HG03139 (cell line): ENCODE data around the gene UTS2R.

ENCODE experiments used
- ATAC-seq: cut with Tn5 transposase; IDR thresholded peaks from one replicate; pipeline ENCODE4 v1.9.1; 2021; ENCODE audit not compliant: unreplicated experiment

The UTS2R gene

DNA sequence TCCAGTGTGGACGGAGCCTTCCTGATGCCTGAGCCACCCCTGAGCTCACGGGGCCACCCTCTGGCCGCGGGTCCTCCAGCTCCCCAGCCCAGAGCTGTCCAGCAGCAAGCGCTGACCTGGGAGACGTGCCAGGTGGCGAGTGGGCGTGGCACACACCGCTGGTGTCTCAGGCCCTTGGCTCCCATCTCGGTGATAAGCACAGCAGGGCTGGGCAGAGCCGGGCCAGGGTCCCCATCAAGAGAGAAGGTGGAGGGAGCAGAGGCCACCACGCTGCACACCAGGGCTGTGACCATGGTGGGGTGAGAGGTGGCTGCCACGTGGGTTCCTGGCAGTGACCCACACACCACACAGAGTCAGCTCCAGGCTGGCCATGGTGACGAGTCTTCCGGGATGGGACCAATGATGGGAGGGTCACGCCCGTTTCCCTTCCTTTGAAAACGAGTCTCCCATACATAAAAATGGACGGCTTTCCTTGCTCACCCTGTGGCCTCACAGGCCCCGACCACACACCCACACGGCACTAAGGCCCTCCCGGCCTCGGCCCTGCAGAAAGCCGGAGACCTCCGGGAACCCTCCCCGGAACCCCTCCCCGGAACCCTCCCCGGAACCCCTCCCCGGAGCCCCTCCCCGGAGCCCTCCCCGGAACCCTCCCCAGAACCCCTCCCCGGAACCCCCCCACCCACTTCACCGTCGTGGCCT lies 16.8 kb downstream of the UTS2R start:
- ATAC-seq: no peak

DNA sequence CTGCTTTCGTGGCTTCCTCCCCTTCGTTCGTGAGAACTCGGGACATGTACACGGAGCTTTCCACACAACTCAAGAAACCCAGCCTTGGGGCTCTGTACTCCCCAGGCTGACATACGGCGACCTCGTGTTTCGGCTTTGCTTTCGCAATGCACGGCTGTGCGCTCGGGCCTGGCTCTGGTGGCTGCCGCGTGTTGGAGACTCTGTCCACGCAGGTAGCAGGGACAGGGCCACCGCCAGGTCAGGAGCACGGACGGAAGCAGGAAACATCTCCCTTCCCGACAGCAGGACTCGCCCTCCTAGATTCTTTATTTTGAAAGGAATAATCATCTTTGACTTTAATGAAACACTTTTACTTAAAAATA lies 17.3 kb downstream of the UTS2R start:
- no peak for ATAC-seq

DNA sequence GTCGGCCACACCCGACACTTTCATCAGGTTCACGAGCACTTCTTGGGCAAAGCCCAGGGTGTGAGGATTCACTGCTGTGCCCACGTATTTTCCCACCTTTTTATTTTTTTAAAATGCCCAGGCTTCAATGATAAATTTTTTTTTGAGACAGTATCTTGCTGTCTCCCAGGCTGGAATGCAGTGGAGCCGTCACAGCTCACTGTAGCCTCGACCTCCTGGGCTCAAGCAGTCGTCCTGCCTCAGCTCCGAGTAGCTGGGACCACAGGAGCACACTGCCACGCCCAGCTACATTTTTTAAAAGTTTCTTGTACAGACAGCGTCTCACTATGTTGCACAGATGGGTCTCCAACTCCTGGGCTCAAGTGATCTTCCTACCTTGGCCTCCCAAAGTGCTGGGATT lies 17.8 kb downstream of the UTS2R start:
- no peak for ATAC-seq

DNA sequence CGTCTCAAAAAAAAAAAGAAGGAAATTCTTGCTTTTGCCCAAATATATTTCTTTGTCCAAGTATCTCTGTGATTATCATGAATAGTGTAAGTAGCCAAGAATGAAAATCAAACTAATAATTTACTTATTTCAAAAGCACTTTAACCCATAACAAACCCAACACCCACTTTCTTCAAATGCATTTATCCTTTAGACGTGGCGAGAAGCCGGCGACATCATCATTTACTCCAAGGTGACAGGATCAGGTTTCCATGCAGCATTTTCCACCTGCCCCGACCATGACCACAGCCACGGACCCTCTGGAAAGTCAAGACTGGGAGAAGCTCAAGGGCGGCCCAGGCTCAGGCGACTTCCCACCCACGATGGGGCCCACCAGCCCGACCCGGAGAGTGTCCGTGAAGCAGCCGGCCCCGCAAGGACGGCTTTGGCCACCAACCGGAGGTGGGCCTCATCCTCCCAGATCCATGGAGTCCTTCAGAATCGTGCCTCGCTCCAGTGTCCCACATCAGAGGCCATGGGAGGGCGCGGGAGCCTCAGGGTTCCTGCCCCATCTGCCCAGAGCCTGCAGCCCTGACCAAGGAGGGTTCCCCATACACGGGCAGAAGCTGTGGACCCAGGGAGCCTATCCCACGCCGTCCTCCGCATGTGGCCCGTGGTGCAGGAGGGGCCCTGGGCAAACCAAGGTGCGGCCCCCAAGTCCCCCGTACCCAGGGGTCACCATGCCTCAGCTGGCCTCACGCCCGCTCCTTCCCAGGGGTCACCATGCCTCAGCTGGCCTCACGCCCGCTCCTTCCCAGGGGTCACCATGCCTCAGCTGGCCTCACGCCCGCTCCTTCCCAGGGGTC lies 18.7 kb downstream of the UTS2R start:
- ATAC-seq: no peak

DNA sequence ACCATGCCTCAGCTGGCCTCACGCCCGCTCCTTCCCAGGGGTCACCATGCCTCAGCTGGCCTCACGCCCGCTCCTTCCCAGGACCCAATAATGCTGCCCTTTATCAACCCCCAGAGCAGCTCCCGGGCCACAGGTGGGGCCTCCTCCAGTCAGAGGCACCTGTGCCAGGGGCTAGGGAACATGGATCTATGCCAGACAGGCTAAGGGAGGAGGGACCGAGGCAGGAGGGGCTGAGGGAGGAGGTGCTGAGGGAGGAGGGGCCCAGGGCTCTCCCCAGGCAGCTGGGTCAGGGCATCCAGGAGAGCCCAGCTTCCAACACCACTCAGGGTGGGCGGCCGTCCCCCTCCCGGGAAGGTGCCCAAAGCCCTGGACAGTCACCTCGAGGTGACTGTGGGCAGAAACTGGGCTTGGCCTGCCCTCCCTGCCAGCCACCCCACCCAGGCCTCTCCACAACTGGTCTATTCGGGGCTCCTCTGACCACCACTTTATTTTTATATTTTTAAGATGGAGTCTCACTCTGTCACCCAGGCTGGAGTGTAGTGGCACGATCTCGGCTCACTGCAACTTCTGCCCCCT lies 19.4 kb downstream of the UTS2R start:
- ATAC-seq: no peak

DNA sequence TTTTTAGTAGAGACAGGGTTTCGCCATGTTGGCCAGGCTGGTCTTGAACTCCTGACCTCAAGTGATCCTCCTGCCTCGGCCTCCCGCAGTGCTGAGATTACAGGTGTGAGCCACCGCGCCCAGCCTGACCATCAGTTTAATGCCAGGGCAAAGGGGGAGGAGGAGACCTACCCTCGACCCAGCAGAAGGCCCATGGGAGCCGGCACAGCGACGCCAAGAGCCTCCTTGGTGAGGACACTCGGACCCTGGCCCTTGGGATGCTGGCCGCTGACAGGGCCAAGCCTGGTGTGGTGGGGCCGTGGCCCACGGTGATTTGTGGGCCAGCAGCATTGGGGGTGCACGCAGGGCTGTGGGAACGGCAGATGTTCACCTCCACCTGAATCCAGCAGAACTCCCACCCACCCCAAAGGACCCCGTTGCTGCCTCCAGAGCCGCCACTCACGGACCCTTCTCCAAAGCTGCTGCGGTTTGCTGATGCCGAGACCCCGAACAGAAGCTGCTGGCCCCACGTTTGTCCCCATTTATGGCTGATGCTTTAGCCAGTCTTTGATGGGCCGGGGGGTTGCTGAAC lies 20.0 kb downstream of the UTS2R start:
- no peak for ATAC-seq

DNA sequence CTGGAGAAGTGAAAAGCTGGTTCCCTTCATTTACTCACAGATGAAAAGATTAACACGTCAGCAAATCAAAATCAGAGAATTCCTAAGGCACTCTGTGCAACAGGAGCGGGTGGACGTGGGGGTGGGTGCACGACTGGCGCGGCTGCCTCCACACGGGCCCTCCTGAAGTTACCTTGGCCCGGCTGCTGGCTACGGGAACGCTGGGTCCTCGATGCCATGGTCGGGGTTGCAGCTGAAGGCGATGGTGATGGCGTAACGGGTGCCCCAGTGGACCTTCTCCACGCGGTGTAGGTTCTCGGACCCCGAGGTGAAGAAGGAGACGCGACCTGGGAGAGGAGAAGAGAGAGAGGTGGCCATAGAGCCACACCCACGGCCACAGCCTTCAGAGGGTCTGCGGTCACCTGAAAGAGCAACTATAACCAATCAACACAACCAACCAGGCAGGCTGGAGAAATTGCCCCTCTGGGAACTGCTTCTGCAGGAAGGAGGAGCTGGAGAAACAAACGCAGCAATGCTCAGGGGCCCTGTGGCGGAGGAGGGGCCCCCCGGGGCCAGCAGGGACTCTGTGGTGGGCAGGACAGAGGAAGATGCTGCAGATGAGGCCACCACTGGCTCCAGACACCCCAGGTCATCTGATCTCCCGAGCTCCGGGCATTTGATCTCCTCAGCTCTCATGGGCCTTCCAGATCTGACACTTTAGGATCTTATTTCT lies 20.8 kb downstream of the UTS2R start:
- no peak for ATAC-seq

DNA sequence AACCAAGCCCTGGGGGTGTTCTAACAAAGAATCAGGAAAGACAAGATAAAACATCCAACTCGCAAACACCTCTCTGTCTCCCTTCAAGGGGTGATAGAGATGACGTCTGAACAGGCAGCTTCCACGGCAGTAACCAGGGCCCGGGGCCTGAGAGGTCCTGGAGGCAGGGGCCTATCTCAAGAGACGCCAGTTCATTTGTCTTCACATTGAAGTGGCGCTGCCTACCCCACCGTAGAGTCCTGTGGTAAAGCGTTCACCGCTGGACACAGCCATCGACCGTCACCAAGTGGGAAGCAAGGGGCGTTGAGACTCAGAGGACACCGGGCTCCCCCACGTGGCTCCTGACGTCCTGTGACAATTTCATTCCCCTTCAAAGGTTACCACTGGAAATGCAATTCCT lies 21.4 kb downstream of the UTS2R start:
- no peak for ATAC-seq

DNA sequence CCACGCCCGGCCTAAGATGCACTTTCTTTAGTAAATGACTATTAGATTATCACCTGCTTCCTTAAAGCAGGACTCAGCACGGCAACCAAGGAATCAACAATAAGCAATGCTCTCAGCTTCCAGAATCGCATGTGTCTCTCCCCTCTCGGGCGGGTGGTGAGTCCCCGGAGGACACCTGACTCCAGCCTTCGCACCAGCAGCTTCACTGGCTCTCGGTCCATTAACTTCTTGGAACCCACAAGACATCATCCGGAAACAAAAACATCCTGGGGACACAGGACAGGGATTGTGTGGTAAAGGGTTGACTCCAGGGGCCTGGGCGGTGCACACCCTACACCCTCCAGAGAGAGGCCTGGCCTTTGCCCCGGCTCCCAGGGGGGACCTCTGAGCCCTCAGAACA lies 22.7 kb downstream of the UTS2R start:
- ATAC-seq: no peak

DNA sequence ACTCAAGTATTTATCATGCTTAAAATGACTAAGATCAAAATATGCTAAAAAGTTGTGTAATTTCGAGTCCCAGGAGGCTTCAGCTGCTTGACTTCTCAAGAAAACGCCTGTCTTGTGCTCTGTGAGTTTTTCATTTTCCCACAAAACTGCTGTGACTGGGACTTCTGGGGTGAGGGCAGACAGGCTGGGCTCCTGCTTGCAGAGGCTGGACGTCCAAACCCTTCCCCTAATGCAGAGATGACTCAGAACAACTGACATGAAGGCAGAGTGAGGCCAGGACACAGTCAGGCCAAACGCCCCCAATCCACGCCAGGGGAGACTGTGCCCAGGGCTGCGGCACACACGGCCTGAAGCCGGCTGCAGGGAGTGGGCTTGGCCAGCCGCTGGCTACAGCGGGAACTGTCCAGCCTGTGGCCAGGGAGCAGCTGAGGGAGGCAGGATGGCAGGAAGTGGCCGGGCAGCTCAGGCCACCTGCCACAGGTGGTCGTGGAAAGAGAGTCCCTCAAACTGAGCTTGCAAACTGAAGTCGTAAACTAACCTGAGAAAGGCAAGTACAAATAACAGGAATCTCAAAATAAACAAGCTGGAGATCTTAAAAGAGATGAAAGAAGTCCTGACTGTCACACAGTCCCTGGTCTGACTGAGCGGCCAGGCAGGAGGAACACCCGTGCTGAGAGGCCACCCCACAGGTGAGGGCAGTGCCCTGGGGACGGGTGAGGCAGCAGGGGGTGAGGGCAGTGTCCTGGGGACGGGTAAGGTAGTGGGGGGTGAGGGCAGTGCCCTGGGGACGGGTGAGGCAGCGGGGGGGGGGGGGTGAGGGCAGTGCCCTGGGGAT lies 25.3 kb downstream of the UTS2R start:
- no peak for ATAC-seq

DNA sequence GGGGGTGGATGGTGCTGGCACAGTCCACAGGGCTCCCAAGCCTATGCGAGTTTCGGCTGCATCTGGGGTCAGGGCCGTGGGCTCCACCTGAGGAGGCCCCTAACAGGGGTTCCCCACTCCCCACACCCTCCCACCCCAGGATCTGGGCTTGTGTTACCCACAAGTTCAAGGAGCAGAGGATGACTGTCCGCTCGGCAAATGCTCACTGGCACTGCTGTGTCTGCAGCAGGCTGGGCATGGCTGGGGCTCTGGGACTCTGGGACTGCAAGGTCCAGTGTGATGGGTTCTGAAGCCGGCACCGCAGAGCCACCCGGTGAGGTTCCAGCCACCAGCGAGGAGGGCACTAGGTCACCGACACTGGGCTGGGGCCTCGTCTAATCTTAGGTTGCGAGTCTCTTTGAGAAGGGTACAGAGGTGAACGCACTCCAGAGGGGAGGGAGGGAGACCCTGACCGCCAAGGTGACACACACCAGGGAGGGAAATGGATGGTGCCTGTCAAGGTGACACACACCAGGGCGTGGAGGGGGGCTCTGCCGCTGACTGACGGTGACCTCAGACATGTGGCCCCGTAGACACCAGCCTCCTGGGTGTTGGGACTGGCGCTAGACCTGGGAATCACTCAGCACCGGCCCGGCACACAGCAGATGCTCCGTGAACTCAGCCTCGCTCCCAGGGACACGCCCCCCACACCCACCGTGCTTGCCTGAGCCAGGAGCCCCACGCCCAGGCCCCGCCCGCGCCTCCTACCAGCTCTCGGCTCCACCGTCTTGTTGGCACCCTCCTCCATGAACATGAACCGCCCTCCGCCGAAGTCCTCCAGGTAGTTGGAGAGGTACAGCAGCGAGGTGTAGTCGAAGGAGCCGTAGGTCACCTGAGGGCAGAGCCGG lies 26.1 kb downstream of the UTS2R start:
- no peak for ATAC-seq

DNA sequence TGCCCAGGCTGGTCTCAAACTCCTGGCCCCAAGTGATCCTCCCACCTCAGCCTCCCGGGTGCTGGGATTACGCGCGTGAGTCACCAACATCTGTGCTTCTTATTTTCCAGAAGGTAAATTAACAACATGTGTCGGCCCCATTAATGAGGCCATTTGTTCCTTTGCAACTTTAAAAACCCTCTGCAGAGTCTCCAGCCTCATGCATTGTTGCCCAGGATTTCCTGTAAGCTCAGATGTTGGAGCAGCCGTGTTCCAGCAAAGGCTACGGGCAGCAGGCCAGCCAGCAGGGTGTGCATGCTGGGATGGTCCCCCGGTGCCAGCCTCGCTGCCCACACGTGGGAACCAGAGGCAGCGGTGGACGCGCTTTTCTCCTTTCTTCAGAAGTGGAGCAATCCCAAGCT lies 27.5 kb downstream of the UTS2R start:
- no peak for ATAC-seq

DNA sequence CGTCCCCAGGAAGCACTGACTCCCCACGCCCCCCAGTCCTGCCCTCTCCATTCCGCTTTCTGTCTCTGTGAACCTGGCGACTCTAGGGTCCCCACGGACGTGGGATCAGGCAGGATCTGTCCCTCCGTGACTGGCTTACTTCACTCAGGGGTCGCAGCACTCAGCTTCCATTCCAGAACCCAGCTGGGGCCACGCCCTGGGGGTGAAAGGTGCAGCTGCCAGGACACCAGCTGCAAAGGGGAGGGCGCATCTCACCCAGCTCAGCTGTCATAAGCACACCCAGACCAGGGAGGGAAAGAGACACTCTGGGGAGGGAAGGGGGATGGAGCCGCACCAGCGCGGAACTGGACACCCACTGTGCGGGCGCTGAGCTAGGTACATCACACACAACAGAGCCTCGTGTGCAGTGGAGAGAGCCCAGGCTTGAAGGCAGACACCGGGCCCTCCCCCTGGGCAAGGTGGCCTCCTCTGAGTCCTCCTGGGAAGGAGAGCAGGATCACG lies 28.1 kb downstream of the UTS2R start:
- ATAC-seq: no peak

DNA sequence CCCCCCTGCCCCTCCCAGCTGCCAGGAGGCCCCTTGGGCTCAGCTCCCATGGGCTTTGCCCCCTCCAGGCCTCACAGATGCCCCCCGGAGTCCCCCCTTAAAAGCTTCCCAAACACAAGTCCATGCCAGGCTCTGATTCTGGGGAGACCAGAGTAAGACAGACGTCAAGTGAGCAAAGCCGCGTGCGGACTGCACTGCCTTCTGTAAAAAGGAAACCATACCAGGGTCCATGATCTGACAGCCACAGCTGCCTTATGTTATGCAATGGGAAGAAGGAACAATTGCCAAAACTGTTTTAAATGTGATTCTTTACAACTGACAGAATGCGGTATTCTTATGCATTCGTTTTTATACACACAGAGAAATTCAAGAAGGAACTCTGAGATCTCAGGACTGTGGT lies 28.6 kb downstream of the UTS2R start:
- no peak for ATAC-seq

DNA sequence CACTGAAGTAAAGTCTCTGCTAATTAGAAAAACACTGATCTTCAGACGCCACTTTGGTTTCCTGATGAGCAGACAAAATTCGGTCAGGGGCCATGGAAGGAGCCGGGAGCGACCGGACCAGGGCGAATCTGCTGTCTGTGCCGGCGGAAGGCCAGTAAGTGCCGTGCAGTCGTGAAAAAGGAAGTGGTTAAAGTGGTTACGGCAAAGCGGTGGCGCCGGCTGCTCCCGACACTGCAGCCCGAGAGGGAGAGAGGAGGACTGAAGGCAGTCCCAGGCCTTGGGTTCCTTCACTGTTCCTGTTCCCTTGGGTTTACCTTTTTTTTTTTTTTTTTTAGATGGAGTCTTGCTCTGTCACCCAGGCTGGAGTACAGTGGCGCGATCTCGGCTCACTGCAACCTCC lies 29.3 kb downstream of the UTS2R start:
- ATAC-seq: no peak

DNA sequence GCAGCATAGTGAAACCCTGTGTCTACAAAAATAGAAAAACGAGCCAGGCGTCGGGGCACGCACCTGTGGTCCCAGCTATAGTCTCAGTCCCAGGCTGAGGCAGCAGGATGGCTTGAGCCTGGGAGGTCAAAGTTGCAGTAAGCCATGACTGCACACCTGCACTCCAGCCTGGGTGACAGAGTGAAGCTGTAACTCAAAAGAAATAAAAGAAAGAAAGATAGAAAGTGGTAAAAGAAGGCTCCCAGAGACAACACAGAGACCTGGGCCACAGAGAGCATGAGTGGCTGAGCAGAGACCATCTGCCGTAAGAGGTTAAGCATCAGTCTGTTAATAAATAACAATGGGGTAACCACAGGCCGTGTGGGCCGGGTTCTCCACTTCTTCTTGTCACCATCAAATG lies 31.3 kb downstream of the UTS2R start:
- peak; percentile 75 for ATAC-seq

DNA sequence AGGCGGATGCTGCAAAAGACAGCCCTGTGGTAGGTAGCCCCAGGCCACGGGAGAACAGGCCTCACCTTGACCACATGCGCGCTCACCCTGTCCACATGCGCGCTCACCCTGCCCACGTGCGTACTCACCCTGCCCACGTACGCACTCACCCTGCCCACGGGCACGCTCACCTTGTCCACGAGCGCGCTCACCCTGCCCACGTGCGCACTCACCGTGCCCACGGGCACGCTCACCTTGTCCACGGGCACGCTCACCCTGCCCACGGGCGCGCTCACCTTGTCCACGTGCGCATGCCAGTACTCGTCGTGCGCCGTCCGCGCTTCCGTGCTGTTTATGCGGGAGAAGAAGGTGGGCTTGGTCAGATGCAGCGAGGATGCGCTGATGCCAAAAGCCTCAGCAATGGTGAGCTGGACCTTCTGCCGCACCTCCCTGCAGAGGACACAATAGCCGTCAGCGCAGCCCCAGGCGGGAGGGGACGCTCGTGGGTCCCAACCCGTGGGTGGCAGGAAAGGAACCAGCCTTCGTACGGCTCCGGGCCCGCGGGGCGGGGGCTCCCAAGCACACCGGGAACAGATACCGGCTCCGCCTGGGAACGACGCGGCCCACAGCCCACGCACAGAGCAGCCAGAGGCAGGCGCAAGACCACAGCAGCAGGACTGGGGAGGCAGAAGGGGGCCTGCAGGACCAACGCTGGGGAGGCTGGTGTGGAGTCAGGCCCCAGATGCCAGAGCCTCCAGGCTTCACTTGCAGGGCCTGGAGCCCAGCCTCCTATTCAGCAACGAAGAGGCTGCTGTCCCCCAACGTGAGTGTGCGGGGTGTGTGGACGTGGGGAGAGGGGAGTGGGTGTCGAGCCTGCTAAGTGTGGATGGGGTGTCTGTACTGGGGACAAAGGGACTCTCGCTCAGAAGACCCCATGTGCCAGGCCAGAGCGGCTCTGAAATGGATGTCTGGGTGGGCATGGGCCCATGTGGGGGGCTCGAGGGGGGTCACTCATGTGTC lies 32.4 kb downstream of the UTS2R start:
- ATAC-seq: no peak

DNA sequence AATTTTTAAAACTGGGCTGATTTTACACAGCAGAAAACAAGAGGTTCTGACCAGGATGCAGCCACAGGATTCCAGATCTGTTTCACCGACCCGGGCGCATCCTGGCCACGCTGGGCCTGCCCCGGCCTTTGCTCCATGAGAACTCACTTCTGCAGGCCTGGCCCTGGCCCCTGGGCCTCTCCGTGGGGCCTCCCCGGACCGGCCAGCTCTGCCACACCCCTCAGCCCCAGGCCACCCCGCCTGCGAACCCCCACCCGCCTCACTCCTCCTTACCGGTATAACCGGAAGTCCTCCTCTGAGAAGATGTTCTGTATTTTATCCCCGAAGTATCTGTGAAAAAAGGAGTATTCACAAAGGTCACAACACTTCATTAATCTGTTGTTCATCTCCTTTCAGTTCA lies 33.5 kb downstream of the UTS2R start:
- no peak for ATAC-seq
